Activated naive CD4-positive, alpha-beta T cell treated with anti-CD3 and anti-CD28 coated beads, Interleukin-2, amount 50 U/mL, for 24 hours (primary cell): Measurements from ENCODE around the gene FBXO24.
"Not testable (repeated sequence)": the region's sequence is repeated elsewhere in the genome, so short reads cannot be mapped to it uniquely, and the experiment has no call there.

Experiments
- H3K27ac Mint-ChIP-seq: one replicate; pipeline ENCODE4 v1.8.0; 2021; ENCODE audit warnings: mild to moderate bottlenecking, mixed read lengths
- H3K27me3 Mint-ChIP-seq: one replicate; pipeline ENCODE4 v1.8.0; 2021; ENCODE audit warnings: mixed read lengths
- H3K36me3 Mint-ChIP-seq: one replicate; pipeline ENCODE4 v1.8.0; 2021; ENCODE audit warnings: mixed read lengths
- H3K4me1 Mint-ChIP-seq: one replicate; pipeline ENCODE4 v1.8.0; 2021; ENCODE audit warnings: mixed read lengths
- H3K4me3 Mint-ChIP-seq: one replicate; pipeline ENCODE4 v1.8.0; 2021; ENCODE audit warnings: mild to moderate bottlenecking, mixed read lengths
- H3K9me3 Mint-ChIP-seq: one replicate; pipeline ENCODE4 v1.8.0; 2021; ENCODE audit warnings: mixed read lengths

Gene FBXO24

GRCh38 chr7:100547872-100548271 is 38.3 kb upstream of the FBXO24 start:
- Mint-ChIP-seq H3K4me1 (peaks cover 73% of the 10 kb centered on the region), H3K9me3 (no peaks in the 10 kb centered on the region), H3K27ac (peak overlapping the region; percentile 96), H3K36me3 (peaks cover 8% of the 10 kb centered on the region), H3K4me3 (peak overlapping the region; percentile 82), H3K27me3 (no peaks in the 10 kb centered on the region)

GRCh38 chr7:100548446-100548845 is 37.7 kb upstream of the FBXO24 start:
- H3K9me3 Mint-ChIP-seq, H3K27me3 Mint-ChIP-seq, H3K4me3 Mint-ChIP-seq: not testable (repeated sequence)
- Mint-ChIP-seq H3K4me1 (peaks cover 67% of the 10 kb centered on the region), H3K27ac (peak overlapping the region; percentile 94), H3K36me3 (peaks cover 12% of the 10 kb centered on the region)

GRCh38 chr7:100552532-100552931 is 33.6 kb upstream of the FBXO24 start:
- H3K27ac Mint-ChIP-seq = peak overlapping the region; percentile 26
- H3K36me3 Mint-ChIP-seq = peaks cover 15% of the 10 kb centered on the region
- peaks cover 26% of the 10 kb centered on the region for H3K4me1 Mint-ChIP-seq
- no peaks in the 10 kb centered on the region for H3K9me3 Mint-ChIP-seq
- H3K27me3 Mint-ChIP-seq = no peaks in the 10 kb centered on the region
- no peak overlapping the region for H3K4me3 Mint-ChIP-seq

- Mint-ChIP-seq H3K4me3 (no peak overlapping the region), H3K4me1 (peaks cover 21% of the 10 kb centered on the region), H3K36me3 (peaks cover 13% of the 10 kb centered on the region), H3K27me3 (no peaks in the 10 kb centered on the region), H3K9me3 (no peaks in the 10 kb centered on the region), H3K27ac (no peak overlapping the region)
Observed at GRCh38 chr7:100553032-100553431, 33.1 kb upstream of the FBXO24 start.

GRCh38 chr7:100555701-100556100 is 30.4 kb upstream of the FBXO24 start:
- Mint-ChIP-seq H3K27ac (no peak overlapping the region), H3K4me1 (peaks cover 11% of the 10 kb centered on the region), H3K4me3 (no peak overlapping the region), H3K36me3 (peaks cover 8% of the 10 kb centered on the region), H3K27me3 (no peaks in the 10 kb centered on the region), H3K9me3 (no peaks in the 10 kb centered on the region)

GRCh38 chr7:100556541-100556940 is 29.6 kb upstream of the FBXO24 start:
- peaks cover 8% of the 10 kb centered on the region for H3K36me3 Mint-ChIP-seq
- no peak overlapping the region for H3K4me3 Mint-ChIP-seq

GRCh38 chr7:100559127-100559526 is 27.0 kb upstream of the FBXO24 start:
- H3K36me3 Mint-ChIP-seq = peaks cover 3% of the 10 kb centered on the region
- no peak overlapping the region for H3K27ac Mint-ChIP-seq
- peaks cover 15% of the 10 kb centered on the region for H3K4me1 Mint-ChIP-seq
- H3K9me3 Mint-ChIP-seq = no peaks in the 10 kb centered on the region
- H3K4me3 Mint-ChIP-seq = no peak overlapping the region
- no peaks in the 10 kb centered on the region for H3K27me3 Mint-ChIP-seq

More at GRCh38 chr7:100556541-100556940, 29.6 kb upstream of the FBXO24 start:
- Mint-ChIP-seq H3K9me3 (no peaks in the 10 kb centered on the region), H3K27ac (peak overlapping the region; percentile 56), H3K4me1 (peaks cover 10% of the 10 kb centered on the region), H3K27me3 (no peaks in the 10 kb centered on the region)

- Mint-ChIP-seq H3K4me3 (no peak overlapping the region), H3K27me3 (no peaks in the 10 kb centered on the region), H3K9me3 (no peaks in the 10 kb centered on the region), H3K27ac (no peak overlapping the region), H3K4me1 (peaks cover 22% of the 10 kb centered on the region), H3K36me3 (no peaks in the 10 kb centered on the region)
Observed at GRCh38 chr7:100561491-100562194, 24.5 kb upstream of the FBXO24 start.

GRCh38 chr7:100562195-100563099 is 23.7 kb upstream of the FBXO24 start:
- Mint-ChIP-seq H3K36me3 (no peaks in the 10 kb centered on the region), H3K27ac (no peak overlapping the region)

GRCh38 chr7:100563100-100563564 is 23.0 kb upstream of the FBXO24 start:
- Mint-ChIP-seq H3K27ac (no peak overlapping the region), H3K27me3 (no peaks in the 10 kb centered on the region), H3K36me3 (no peaks in the 10 kb centered on the region), H3K9me3 (no peaks in the 10 kb centered on the region), H3K4me3 (no peak overlapping the region), H3K4me1 (peaks cover 31% of the 10 kb centered on the region)

More at GRCh38 chr7:100562195-100563099, 23.7 kb upstream of the FBXO24 start:
- H3K4me1 Mint-ChIP-seq = peaks cover 25% of the 10 kb centered on the region
- H3K27me3 Mint-ChIP-seq = no peaks in the 10 kb centered on the region
- H3K9me3 Mint-ChIP-seq = no peaks in the 10 kb centered on the region
- no peak overlapping the region for H3K4me3 Mint-ChIP-seq

- Mint-ChIP-seq H3K4me3 (no peak overlapping the region), H3K9me3 (no peaks in the 10 kb centered on the region), H3K36me3 (no peaks in the 10 kb centered on the region), H3K27me3 (no peaks in the 10 kb centered on the region), H3K27ac (no peak overlapping the region), H3K4me1 (peaks cover 37% of the 10 kb centered on the region)
Observed at GRCh38 chr7:100563809-100564400, 22.2 kb upstream of the FBXO24 start.

GRCh38 chr7:100564405-100564804 is 21.7 kb upstream of the FBXO24 start:
- H3K36me3 Mint-ChIP-seq, H3K4me3 Mint-ChIP-seq, H3K27ac Mint-ChIP-seq, H3K27me3 Mint-ChIP-seq, H3K9me3 Mint-ChIP-seq: not testable (repeated sequence)
- peaks cover 37% of the 10 kb centered on the region for H3K4me1 Mint-ChIP-seq

- Mint-ChIP-seq H3K36me3 (no peaks in the 10 kb centered on the region), H3K27ac (peak overlapping the region; percentile 65)
Observed at GRCh38 chr7:100565133-100565571, 21.0 kb upstream of the FBXO24 start.

GRCh38 chr7:100566018-100566531 is 20.1 kb upstream of the FBXO24 start:
- no peaks in the 10 kb centered on the region for H3K9me3 Mint-ChIP-seq
- H3K27ac Mint-ChIP-seq = no peak overlapping the region
- H3K4me1 Mint-ChIP-seq = peaks cover 34% of the 10 kb centered on the region
- no peak overlapping the region for H3K4me3 Mint-ChIP-seq
- no peaks in the 10 kb centered on the region for H3K36me3 Mint-ChIP-seq
- H3K27me3 Mint-ChIP-seq = no peaks in the 10 kb centered on the region

More at GRCh38 chr7:100565133-100565571, 21.0 kb upstream of the FBXO24 start:
- no peak overlapping the region for H3K4me3 Mint-ChIP-seq
- H3K27me3 Mint-ChIP-seq = no peaks in the 10 kb centered on the region
- no peaks in the 10 kb centered on the region for H3K9me3 Mint-ChIP-seq
- peaks cover 34% of the 10 kb centered on the region for H3K4me1 Mint-ChIP-seq

GRCh38 chr7:100567031-100567730 is 18.9 kb upstream of the FBXO24 start:
- peaks cover 38% of the 10 kb centered on the region for H3K4me1 Mint-ChIP-seq
- no peak overlapping the region for H3K27ac Mint-ChIP-seq
- no peak overlapping the region for H3K4me3 Mint-ChIP-seq
- H3K9me3 Mint-ChIP-seq = no peaks in the 10 kb centered on the region
- no peaks in the 10 kb centered on the region for H3K36me3 Mint-ChIP-seq
- no peaks in the 10 kb centered on the region for H3K27me3 Mint-ChIP-seq
